ENCODE results near the gene APBA2.

Gene APBA2

DNA sequence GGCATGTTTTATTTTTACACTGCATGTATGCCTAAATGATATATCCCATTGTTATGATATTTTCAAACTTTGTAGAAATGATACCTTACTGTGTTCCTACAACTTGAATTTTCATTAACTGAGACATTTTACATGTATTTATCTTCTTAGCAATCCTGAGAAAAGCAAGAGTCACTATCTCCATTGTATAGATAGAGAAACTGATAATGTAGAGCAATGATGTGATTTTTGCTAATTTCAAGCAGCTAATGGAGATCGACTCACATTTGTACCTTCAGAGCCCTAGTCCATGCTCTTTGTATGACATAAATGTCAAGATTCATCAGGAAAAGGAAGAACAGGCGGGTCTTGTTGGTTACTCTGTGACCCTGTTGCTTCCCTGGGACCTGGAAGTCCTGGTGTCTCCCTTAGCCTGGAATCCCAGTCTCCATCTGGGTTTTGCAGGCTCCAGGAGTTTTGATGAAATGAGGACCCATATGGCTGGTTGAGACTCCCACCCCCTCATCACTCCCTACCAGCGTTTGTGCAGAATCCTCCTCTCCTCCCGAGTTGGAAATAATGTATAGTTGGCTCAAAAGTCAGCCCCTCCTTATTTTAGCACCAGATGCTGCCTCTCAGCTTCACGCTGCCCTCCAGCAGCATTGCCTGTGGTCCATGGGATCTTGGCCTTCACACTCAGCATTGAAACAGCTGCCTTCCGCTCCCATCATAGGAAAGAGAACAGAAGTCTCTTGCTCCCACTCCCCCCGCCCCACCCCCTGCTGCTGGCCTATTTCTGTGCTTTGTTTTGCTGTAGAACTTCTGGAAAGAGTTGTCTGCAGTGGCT, 67.1 kb downstream of the APBA2 start:
- H3K4me3 Mint-ChIP-seq = no peak overlapping the region
- no peak for DNase-seq
- peaks cover 19% of the 10 kb centered on the region for H3K27me3 Mint-ChIP-seq
- peaks cover 2% of the 10 kb centered on the region for H3K36me3 Mint-ChIP-seq
- H3K9me3 Mint-ChIP-seq = no peaks in the 10 kb centered on the region
- H3K27ac Mint-ChIP-seq = no peak overlapping the region
- CTCF ChIA-PET = no interaction called here
- peaks cover 37% of the 10 kb centered on the region for H3K4me1 Mint-ChIP-seq

DNA sequence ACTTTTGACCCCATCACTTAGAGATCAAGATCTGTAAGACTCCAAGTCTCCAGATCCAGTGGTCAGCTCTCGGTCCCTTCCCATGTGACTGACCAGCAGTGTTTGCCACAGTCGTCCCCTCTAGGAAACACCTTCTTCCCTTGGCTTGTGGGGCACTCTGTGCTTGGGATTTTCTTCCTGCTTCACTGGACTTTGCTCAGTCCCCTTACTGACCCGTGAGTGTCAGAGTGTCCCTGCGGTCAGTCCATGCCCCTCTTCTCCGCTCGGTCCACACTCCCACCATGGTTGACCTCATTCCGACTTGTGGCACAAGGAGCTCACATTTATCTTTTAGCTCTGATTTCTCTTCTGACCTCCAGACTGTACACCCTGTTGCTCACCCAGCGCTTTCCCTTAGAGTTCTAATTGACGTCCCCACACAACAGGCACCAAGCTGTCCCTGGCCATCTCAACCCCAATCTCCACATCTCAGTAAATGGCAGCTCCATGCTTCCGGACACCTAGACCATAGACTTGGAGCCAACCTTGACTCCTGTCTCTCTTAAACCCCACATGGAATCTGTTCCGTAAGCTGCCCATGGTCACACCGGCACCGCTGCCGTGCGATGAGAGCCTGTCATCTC, 67.9 kb downstream of the APBA2 start:
- Mint-ChIP-seq H3K27ac (no peak overlapping the region), H3K4me1 (peaks cover 29% of the 10 kb centered on the region), H3K4me3 (no peak overlapping the region), H3K9me3 (no peaks in the 10 kb centered on the region), H3K36me3 (peaks cover 2% of the 10 kb centered on the region), H3K27me3 (peaks cover 15% of the 10 kb centered on the region)
- DNase-seq = no peak
- CTCF ChIA-PET = no interaction called here

DNA sequence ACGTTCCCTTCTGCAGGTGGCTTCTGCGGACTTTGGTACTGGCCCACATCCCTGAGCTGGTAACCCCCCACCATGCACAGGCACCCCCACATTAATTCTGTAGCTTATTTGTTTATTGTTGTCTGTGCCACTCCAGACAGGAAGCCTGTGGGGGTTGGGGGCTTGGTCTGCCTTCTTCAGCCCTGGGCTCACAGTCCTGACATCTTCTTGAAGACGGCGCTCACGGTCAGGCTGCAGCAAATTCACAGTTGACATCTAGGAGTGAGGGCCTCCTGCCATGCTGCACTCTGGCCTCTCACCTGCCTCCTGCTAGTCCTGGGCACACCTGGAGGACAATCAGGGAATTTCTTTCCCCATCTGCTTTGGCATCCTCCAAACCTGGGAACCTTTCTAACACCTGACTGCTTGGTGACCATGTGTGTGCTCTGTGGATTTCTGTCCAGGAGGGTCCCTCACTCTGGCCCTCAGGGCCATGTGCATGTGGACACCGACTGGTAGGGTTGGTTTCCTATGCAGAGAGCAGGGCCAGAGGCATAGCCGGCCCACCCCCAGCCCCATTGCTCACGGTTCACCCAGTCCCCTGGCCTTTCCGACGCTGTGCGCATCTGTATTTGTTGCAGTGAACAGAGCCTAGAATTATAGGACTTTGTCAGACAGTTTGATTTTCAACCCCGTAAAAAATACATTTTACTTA, 68.8 kb downstream of the APBA2 start:
- Mint-ChIP-seq H3K9me3 (no peaks in the 10 kb centered on the region), H3K27me3 (peaks cover 8% of the 10 kb centered on the region), H3K36me3 (peaks cover 2% of the 10 kb centered on the region), H3K4me1 (peaks cover 24% of the 10 kb centered on the region), H3K27ac (peak overlapping the region; percentile 17), H3K4me3 (no peak overlapping the region)
- no peak for DNase-seq
- CTCF ChIA-PET = interaction anchor here (0.8 to 1.6 kb wide), 2 partner anchors 17 to 20 kb away, joined by 3 to 4 read pairs; no protein-coding TSS in a partner anchor

DNA sequence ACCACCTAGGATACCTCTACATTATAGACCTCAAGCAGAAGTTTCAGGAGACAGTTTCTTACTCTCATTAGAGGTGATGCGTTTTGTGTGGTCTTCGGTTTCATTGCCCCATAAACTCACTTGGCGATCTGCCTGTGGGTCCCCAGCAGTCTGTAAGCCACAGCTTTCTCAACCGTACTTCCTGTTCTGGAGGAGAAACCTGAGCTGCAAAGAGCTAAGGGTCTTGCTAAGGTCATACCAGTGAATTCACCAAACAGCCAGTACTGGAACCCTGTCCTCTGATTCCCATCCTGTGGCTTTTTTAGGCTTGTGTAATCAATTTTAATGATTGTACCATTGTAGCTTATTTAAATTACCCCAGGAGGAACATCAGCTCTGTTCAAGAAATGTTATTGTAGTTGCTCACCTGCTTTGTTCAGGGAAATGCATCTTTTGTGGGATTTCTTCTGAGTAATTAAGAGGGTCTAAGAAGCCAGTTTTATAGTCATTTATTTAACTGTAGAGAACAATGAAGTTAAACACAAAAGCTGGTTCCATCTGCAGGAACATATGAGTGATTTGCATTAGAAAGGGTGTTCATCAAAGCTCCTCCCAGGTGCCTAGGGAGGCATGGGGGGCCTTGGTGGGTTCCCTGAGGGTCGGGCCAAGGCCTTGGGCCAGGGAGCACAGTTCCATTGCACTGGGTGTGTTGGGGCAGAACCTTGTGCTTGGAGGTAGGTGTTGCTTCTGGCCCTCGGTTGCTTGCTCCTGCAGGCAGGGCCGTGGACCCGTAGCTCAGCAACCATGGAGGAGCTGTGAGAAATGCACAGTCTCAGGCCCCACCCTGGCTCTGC, 69.6 kb downstream of the APBA2 start:
- no peak overlapping the region for H3K27ac Mint-ChIP-seq
- H3K4me1 Mint-ChIP-seq = peaks cover 20% of the 10 kb centered on the region
- CTCF ChIA-PET = interaction anchor here (0.8 to 1.6 kb wide), 2 partner anchors 18 to 19 kb away, joined by 3 to 4 read pairs; no protein-coding TSS in a partner anchor
- no peak for DNase-seq
- peaks cover 8% of the 10 kb centered on the region for H3K27me3 Mint-ChIP-seq
- H3K36me3 Mint-ChIP-seq = no peaks in the 10 kb centered on the region
- H3K9me3 Mint-ChIP-seq = no peaks in the 10 kb centered on the region
- H3K4me3 Mint-ChIP-seq = no peak overlapping the region

DNA sequence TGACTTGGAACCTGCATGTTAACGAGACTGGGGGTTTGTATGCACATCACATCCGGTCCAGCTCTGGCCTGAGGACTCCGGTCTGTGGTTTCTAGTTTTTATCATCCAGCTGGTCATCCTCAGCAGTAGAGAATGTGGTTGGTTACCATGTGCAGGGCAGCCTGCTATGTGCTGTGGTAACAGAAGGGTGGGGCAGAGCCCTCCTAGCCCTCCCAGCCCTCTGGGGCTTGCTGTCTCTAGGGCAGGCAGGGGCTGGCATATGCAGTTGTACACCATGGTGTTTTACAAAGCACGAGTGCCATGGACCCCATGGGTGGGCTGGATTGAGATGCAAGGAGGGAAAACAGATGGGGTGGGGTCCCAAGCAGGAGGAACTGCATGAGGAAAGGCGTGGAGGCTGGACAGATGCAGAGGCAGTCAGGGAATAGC, 70.2 kb downstream of the APBA2 start:
- CTCF ChIA-PET = interaction anchor here (1.6 kb wide), 1 partner anchor 19 kb away, joined by 4 read pairs; no protein-coding TSS in a partner anchor
- Mint-ChIP-seq H3K9me3 (no peaks in the 10 kb centered on the region), H3K27me3 (peaks cover 8% of the 10 kb centered on the region), H3K36me3 (no peaks in the 10 kb centered on the region), H3K27ac (no peak overlapping the region), H3K4me1 (peaks cover 20% of the 10 kb centered on the region), H3K4me3 (no peak overlapping the region)
- DNase-seq = no peak

DNA sequence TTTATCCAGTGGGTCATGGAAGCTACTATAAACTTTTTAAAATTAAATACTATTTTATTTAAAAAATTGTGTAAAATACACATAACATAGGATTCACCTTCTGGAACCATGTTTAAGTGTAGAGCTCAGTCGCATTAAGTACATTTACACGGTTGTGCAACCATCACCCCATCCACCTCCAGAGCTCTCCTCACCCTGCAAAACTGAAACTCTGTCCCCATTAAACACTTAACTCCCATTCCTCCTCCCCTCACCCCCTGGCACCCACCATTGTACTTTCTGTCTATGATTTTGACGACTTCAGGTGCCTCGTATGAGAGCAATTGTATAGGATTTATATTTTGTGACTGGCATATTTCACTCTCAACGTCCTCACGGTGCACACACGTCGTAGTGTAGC, 70.7 kb downstream of the APBA2 start:
- DNase-seq = no peak
- Mint-ChIP-seq H3K4me3 (no peak overlapping the region), H3K36me3 (no peaks in the 10 kb centered on the region), H3K27ac (no peak overlapping the region), H3K9me3 (no peaks in the 10 kb centered on the region), H3K27me3 (peaks cover 8% of the 10 kb centered on the region), H3K4me1 (peaks cover 20% of the 10 kb centered on the region)
- CTCF ChIA-PET = interaction anchor here (1.0 kb wide), 1 partner anchor 18 kb away, joined by 3 read pairs; no protein-coding TSS in a partner anchor

DNA sequence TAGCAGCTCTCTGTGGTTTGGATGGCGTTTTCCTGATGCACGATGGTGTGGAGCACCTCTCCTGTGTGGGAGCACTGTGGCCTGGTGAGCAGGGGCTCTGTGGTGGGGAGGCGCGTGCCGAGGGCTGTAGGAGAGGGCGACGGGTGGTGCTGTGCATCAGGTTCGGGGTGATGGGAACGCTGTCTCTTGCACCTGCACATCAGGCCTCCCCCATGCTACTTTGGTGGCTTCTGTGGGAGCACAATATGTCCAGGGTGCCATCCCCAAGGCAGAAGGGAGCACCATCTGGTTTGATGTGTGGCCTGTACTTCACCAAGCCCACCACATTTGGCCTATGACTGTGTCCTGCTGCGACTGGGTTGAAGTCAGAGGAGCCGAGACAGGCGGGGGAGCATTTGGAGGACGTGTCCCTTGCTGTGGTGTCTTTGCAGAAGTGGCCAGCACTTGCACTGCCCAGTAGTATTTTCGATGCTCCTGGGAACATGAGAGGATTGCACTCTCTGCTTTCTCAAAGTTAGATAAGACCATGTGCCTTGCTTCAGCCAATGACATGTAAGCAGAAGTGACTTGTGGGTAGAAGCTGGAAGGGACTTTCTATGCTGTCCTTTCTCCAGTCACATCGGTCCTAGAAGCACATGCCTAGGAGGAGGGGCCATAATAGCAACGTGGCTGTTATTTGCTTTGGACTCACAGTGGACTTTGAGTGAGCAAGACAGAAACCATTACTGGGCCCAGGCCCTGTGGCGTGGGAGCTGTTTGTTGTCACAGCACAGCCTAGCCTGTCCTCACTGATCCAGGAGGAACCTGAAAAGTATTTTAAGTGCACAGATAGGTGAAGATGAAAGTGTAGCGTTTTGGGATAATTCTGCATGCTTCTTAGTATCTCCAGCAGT, 72.1 kb downstream of the APBA2 start:
- H3K9me3 Mint-ChIP-seq = no peaks in the 10 kb centered on the region
- no peak overlapping the region for H3K27ac Mint-ChIP-seq
- CTCF ChIA-PET = no interaction called here
- H3K36me3 Mint-ChIP-seq = no peaks in the 10 kb centered on the region
- H3K4me1 Mint-ChIP-seq = peaks cover 20% of the 10 kb centered on the region
- H3K4me3 Mint-ChIP-seq = no peak overlapping the region
- DNase-seq = no peak
- peaks cover 8% of the 10 kb centered on the region for H3K27me3 Mint-ChIP-seq

DNA sequence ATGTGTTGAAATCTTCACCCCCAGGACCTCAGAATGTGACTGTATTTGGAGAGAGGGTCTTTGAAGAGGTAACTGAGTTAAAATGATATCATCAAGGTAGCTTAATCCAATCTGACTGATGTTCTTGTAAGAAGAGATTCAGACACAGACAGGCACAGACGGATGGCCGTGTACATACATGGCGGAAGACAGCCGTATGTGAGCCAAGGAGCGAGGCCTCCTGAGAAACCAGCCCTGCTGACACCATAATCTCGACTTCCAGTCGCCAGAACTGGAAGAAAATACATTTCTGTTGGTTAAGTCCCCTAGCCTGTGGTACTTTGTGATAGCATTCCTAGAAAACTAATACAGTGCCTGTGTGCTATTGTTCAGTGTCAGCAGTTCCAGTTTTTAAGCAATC, 73.6 kb downstream of the APBA2 start:
- H3K4me3 Mint-ChIP-seq = no peak overlapping the region
- no peaks in the 10 kb centered on the region for H3K27me3 Mint-ChIP-seq
- CTCF ChIA-PET = interaction anchor here (1.4 kb wide), 1 partner anchor 26 kb away, joined by 3 read pairs; no protein-coding TSS in a partner anchor
- DNase-seq = no peak
- H3K4me1 Mint-ChIP-seq = peaks cover 13% of the 10 kb centered on the region
- no peak overlapping the region for H3K27ac Mint-ChIP-seq
- H3K36me3 Mint-ChIP-seq = no peaks in the 10 kb centered on the region
- H3K9me3 Mint-ChIP-seq = no peaks in the 10 kb centered on the region

DNA sequence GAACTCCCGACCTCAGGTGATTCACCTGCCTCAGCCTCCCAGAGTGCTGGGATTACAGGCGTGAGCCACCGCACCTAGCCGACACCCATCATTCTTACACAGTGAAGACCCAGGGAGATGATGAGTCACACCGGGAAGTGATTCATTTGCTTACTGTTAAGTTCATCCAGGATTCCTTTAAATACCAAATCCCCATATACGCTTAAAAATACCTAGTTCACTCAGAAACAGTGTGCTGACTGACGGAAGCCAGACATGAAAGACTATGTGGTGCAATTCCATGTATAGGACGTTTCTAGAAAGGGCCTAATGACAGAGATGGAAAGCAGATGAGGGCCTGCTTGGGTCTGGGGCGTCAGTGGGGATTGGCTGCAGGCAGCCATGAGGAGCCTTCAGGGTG, 75.2 kb downstream of the APBA2 start:
- H3K4me3 Mint-ChIP-seq = no peak overlapping the region
- no peaks in the 10 kb centered on the region for H3K27me3 Mint-ChIP-seq
- no peaks in the 10 kb centered on the region for H3K4me1 Mint-ChIP-seq
- no peak overlapping the region for H3K27ac Mint-ChIP-seq
- H3K36me3 Mint-ChIP-seq = no peaks in the 10 kb centered on the region
- H3K9me3 Mint-ChIP-seq = no peaks in the 10 kb centered on the region
- no peak for DNase-seq
- CTCF ChIA-PET = no interaction called here

DNA sequence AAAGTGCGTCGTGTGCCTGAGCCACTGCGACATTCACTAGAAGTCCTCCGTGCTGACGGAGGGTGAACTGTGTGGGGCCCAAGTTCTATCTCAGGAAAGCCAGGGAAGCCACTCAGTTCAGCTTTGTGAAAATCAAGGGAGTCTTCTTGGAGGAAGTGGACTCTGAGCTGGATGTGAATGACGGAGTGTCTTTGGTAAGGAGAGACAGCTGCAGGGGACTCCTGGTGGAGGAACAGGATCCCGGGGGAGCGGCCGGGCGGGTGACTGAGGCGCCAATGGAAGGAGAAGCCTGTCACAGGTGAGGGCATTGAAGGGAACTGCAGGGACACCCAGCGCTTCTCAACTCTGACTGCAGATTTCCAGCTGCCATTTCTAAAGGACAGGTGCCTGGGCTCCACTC, 75.6 kb downstream of the APBA2 start:
- no peaks in the 10 kb centered on the region for H3K27me3 Mint-ChIP-seq
- H3K36me3 Mint-ChIP-seq = no peaks in the 10 kb centered on the region
- no peaks in the 10 kb centered on the region for H3K9me3 Mint-ChIP-seq
- H3K4me1 Mint-ChIP-seq = no peaks in the 10 kb centered on the region
- no peak overlapping the region for H3K4me3 Mint-ChIP-seq
- H3K27ac Mint-ChIP-seq = no peak overlapping the region
- CTCF ChIA-PET = interaction anchor here (1.1 kb wide), 1 partner anchor 17 kb away, joined by 3 read pairs; no protein-coding TSS in a partner anchor
- no peak for DNase-seq

DNA sequence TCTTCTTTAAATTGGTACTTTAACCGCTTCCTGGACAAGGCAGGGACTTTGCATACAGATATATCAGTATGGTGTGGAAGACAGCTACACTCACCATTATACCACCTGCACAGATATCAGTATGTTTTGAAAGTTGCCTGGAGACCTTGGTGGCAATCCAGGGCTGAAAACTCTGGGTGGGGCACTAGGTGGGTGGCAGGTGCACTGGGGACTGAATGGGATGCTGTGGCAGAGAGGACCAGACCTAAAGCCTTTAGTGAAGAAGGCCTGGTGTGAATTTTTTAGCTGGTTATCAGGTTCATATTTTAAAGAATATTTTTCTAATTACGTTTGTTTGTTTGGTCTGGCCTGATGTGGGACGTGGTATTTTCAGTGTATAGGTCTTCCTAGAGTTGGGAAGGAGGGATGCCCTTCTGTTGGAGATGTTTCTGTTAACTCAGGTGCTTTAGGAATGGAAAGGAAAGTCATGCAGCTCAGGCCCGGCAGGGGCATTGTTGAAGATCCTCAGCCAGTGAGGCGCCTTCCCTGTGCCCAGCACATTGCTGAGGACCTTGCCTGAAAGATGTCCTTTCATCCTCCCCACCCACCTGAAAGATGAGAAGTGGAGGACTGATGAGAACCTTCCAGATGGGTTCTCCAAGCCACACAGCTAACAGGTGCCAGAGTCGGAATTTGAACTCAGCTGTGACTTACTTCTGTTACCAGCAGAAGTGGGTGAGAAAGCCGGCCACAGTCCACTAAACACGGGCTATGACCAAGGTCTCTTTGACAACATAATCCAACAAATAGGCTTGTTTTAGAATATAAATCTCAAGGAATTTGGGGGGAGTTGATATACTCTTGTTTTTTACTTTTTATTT, 77.3 kb downstream of the APBA2 start:
- H3K36me3 Mint-ChIP-seq = no peaks in the 10 kb centered on the region

DNA sequence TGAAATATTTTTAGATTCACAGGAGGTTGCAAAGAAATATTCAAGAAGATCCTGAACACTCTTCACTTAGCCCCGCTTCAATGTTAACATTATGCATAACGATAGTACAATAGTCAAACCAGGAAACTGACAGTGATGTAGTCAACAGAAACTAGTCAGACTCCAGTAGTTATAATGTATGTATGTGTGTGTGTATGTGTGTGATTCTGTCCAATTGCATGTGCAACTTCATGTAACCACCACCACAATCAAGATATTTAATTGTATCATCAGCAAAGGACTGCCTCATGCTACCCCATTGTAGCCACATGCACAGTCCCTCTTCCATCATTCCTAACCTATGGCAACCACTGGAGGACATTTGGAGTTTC, 77.9 kb downstream of the APBA2 start:
- no peak overlapping the region for H3K4me3 Mint-ChIP-seq
- no peaks in the 10 kb centered on the region for H3K36me3 Mint-ChIP-seq
- no peaks in the 10 kb centered on the region for H3K27me3 Mint-ChIP-seq
- H3K27ac Mint-ChIP-seq = no peak overlapping the region
- CTCF ChIA-PET = no interaction called here
- DNase-seq = no peak
- no peaks in the 10 kb centered on the region for H3K4me1 Mint-ChIP-seq
- no peaks in the 10 kb centered on the region for H3K9me3 Mint-ChIP-seq

More for the DNA sequence above, 77.3 kb downstream of the APBA2 start:
- Mint-ChIP-seq H3K27ac (no peak overlapping the region), H3K9me3 (no peaks in the 10 kb centered on the region), H3K27me3 (no peaks in the 10 kb centered on the region), H3K4me1 (no peaks in the 10 kb centered on the region), H3K4me3 (no peak overlapping the region)
- no peak for DNase-seq
- CTCF ChIA-PET = interaction anchor here (1.1 to 1.2 kb wide), 2 partner anchors 15 to 26 kb away, joined by 3 to 5 read pairs; no protein-coding TSS in a partner anchor
